ENCODE results near the gene HAL. TPM values are rescaled to one million over a fixed set of nuclear protein-coding genes. Genes with fewer than 3 reads are reported as not detected.
A peak's percentile ranks its signal among the peaks of the same experiment; 100 is the strongest.

Gene HAL
- total RNA-seq, 1 experiment from 2014 or later, result 1.4 TPM

GRCh38 chr12:96000858-96001257 lies 4.7 kb upstream of the HAL start:
- peaks cover 8% of the 10 kb centered on the region for H3K36me3 Mint-ChIP-seq (ENCODE audit: insufficient read depth, unreplicated experiment)
- peaks cover 31% of the 10 kb centered on the region for H3K4me1 Mint-ChIP-seq (ENCODE audit: low read depth, unreplicated experiment)
- H3K27me3 Mint-ChIP-seq (ENCODE audit: unreplicated experiment), result no peaks in the 10 kb centered on the region
- intact Hi-C loops (cut with micrococcal nuclease; ENCODE audit: unreplicated experiment), result no loop called here
- TF ChIP-seq CTCF (IDR thresholded peaks at IDR 0.05; ENCODE audit: unreplicated experiment), result no peak
- no peak overlapping the region for H3K27ac Mint-ChIP-seq (ENCODE audit: unreplicated experiment)
- CTCF ChIA-PET, result interaction anchor here (0.7 kb wide), 1 partner anchor 26 kb away, joined by 3 read pairs; no protein-coding TSS in a partner anchor
- H3K9me3 Mint-ChIP-seq (ENCODE audit: low read depth, unreplicated experiment), result no peaks in the 10 kb centered on the region
- BruUV-seq (replicated peaks), result no TSS peak
- no peak for DNase-seq
- H3K4me3 Mint-ChIP-seq (ENCODE audit: low read depth, unreplicated experiment), result no peak overlapping the region

GRCh38 chr12:95999484-95999883 lies 3.3 kb upstream of the HAL start:
- no peak for DNase-seq
- CTCF ChIA-PET, result interaction anchor here (0.9 to 1.6 kb wide), 2 partner anchors 81 to 812 kb away, joined by 3 to 15 read pairs; no protein-coding TSS in a partner anchor
- intact Hi-C loops (cut with micrococcal nuclease; ENCODE audit: unreplicated experiment), result loop anchor here (5.0 kb wide), 2 partner anchors 37 to 177 kb away; no protein-coding TSS in a partner anchor
- H3K4me3 Mint-ChIP-seq (ENCODE audit: low read depth, unreplicated experiment), result no peak overlapping the region
- H3K27me3 Mint-ChIP-seq (ENCODE audit: unreplicated experiment), result no peaks in the 10 kb centered on the region
- H3K9me3 Mint-ChIP-seq (ENCODE audit: low read depth, unreplicated experiment), result no peaks in the 10 kb centered on the region
- no peak overlapping the region for H3K27ac Mint-ChIP-seq (ENCODE audit: unreplicated experiment)
- H3K4me1 Mint-ChIP-seq (ENCODE audit: low read depth, unreplicated experiment), result peaks cover 33% of the 10 kb centered on the region
- TF ChIP-seq CTCF (IDR thresholded peaks at IDR 0.05; ENCODE audit: unreplicated experiment), result no peak
- no peaks in the 10 kb centered on the region for H3K36me3 Mint-ChIP-seq (ENCODE audit: insufficient read depth, unreplicated experiment)
- no TSS peak for BruUV-seq (replicated peaks)

GRCh38 chr12:95998611-95999286 lies 2.6 kb upstream of the HAL start:
- H3K27me3 Mint-ChIP-seq (ENCODE audit: unreplicated experiment), result no peaks in the 10 kb centered on the region
- H3K27ac Mint-ChIP-seq (ENCODE audit: unreplicated experiment), result no peak overlapping the region
- no peak overlapping the region for H3K4me3 Mint-ChIP-seq (ENCODE audit: low read depth, unreplicated experiment)
- DNase-seq, result peak; percentile 54
- no peaks in the 10 kb centered on the region for H3K36me3 Mint-ChIP-seq (ENCODE audit: insufficient read depth, unreplicated experiment)
- no TSS peak for BruUV-seq (replicated peaks)
- TF ChIP-seq CTCF (IDR thresholded peaks at IDR 0.05; ENCODE audit: unreplicated experiment), result peak; percentile 46
- no peaks in the 10 kb centered on the region for H3K9me3 Mint-ChIP-seq (ENCODE audit: low read depth, unreplicated experiment)
- CTCF ChIA-PET, result interaction anchor here (0.6 to 1.6 kb wide), 12 partner anchors 20 to 488 kb away, joined by 3 to 15 read pairs (median 4); no protein-coding TSS in a partner anchor
- H3K4me1 Mint-ChIP-seq (ENCODE audit: low read depth, unreplicated experiment), result peaks cover 33% of the 10 kb centered on the region
- intact Hi-C loops (cut with micrococcal nuclease; ENCODE audit: unreplicated experiment), result loop anchor here (1.0 to 5.0 kb wide), 3 partner anchors 36 to 176 kb away; no protein-coding TSS in a partner anchor

- no peak for TF ChIP-seq CTCF (IDR thresholded peaks at IDR 0.05; ENCODE audit: unreplicated experiment)
- no peak for DNase-seq
- BruUV-seq (replicated peaks), result no TSS peak
- no peak overlapping the region for H3K4me3 Mint-ChIP-seq (ENCODE audit: low read depth, unreplicated experiment)
- H3K4me1 Mint-ChIP-seq (ENCODE audit: low read depth, unreplicated experiment), result peaks cover 33% of the 10 kb centered on the region
- intact Hi-C loops (cut with micrococcal nuclease; ENCODE audit: unreplicated experiment), result loop anchor here (1.0 to 5.0 kb wide), 3 partner anchors 36 to 176 kb away; no protein-coding TSS in a partner anchor
- CTCF ChIA-PET, result interaction anchor here (0.5 to 1.6 kb wide), 9 partner anchors 20 to 489 kb away, joined by 3 to 15 read pairs (median 4); no protein-coding TSS in a partner anchor
- H3K36me3 Mint-ChIP-seq (ENCODE audit: insufficient read depth, unreplicated experiment), result no peaks in the 10 kb centered on the region
- H3K27me3 Mint-ChIP-seq (ENCODE audit: unreplicated experiment), result peaks cover 5% of the 10 kb centered on the region
- H3K27ac Mint-ChIP-seq (ENCODE audit: unreplicated experiment), result no peak overlapping the region
- H3K9me3 Mint-ChIP-seq (ENCODE audit: low read depth, unreplicated experiment), result no peaks in the 10 kb centered on the region
Observed at GRCh38 chr12:95997911-95998510, 1.9 kb upstream of the HAL start.

Data from Calu3 (cell line).